A549 (cell line): ENCODE measurements around the gene IQSEC2. TPM values are rescaled to one million over a fixed set of nuclear protein-coding genes. Genes with fewer than 3 reads are reported as not detected.

Experiments
- ATAC-seq, 2 experiments: fragments of 200-7000 bp in 1 of 2; fragments of >200 bp in 1 of 2; cut with Nextera tagmentation in 1 of 2; cut with Tn5 transposase in 1 of 2; 3 replicates each; pipeline versions ENCODE4 v1.8.0 to v1.9.1; 2018 to 2020; ENCODE audit warnings: mild to moderate bottlenecking in 1 of 2, moderate library complexity in 1 of 2
- CTCF ChIA-PET: fragments of 300-600 bp; sonication (Branson Sonifier 250); formaldehyde crosslinking; extraction: SDS; loops from one replicate; lab custom pipeline; 2021; ENCODE audit warnings: antibody characterized with exemption, inconsistent platforms; lab: Yijun Ruan, JAX
- POLR2A ChIA-PET: fragments of 350-600 bp; formaldehyde crosslinking; extraction: SDS; loops from one replicate; lab custom pipeline; 2021; ENCODE audit warnings: antibody characterized with exemption, inconsistent platforms; lab: Yijun Ruan, JAX
- DNase-seq, 2 experiments: peaks; one replicate each; pipeline versions ENCODE4 v3.0.0 to v3.0.0-alpha.2; 2011 to 2016; ENCODE audit warnings: low read depth in 1 of 2, low spot score in 1 of 2
- FAIRE-seq: peaks from 2 replicates; lab custom pipeline; 2011; peaks lifted over from hg19 to GRCh38; lab: Jason Lieb, UNC
- H3K27ac ChIP-seq, 2 experiments: fragments of >200 bp; sonication (Bioruptor Twin); formaldehyde crosslinking; 3 replicates each; pipeline ENCODE4 v1.5.1; 2016 to 2017
- H3K4me1 ChIP-seq: fragments of >200 bp; sonication (Bioruptor Twin); formaldehyde crosslinking; 3 replicates; pipeline ENCODE4 v1.6.1; 2016
- H3K4me2 ChIP-seq: fragments of >200 bp; sonication (Bioruptor Twin); formaldehyde crosslinking; 3 replicates; pipeline ENCODE4 v1.6.1; 2016
- H3K4me3 ChIP-seq: fragments of >200 bp; sonication (Bioruptor Twin); formaldehyde crosslinking; 3 replicates; pipeline ENCODE4 v1.5.1; 2016
- H3K9me3 ChIP-seq: fragments of >200 bp; sonication (Bioruptor Twin); formaldehyde crosslinking; 3 replicates; pipeline ENCODE4 v1.6.1; 2016
- CBX2 ChIP-seq: fragments of 200-600 bp; sonication (generic); IDR thresholded peaks from 2 replicates; pipeline ENCODE4 v1.6.1; 2016; ENCODE audit warnings: low read depth, mild to moderate bottlenecking, borderline replicate concordance
- CHD2 ChIP-seq: fragments of 150-350 bp; IDR thresholded peaks from 2 replicates; pipeline ENCODE4 v1.6.1; 2014; ENCODE audit warnings: low read length; ENCODE audit not compliant: partially characterized antibody
- CHD4 ChIP-seq: fragments of 200-600 bp; sonication (generic); IDR thresholded peaks from 2 replicates; pipeline ENCODE4 v1.6.1; 2016; ENCODE audit warnings: antibody characterized with exemption, mild to moderate bottlenecking, borderline replicate concordance
- CTCF ChIP-seq: fragments of >200 bp; sonication (Bioruptor Twin); formaldehyde crosslinking; IDR thresholded peaks from 3 replicates; pipeline ENCODE4 v1.5.1; 2016
- EHF ChIP-seq: fragments of 250-450 bp; sonication (Bioruptor Pico); IDR thresholded peaks from 2 replicates; pipeline ENCODE4 v1.5.0; 2020; ENCODE audit warnings: mild to moderate bottlenecking
- FOSB ChIP-seq: fragments of 250-450 bp; sonication (Bioruptor Pico); IDR thresholded peaks from 2 replicates; pipeline ENCODE4 v1.5.0; 2020; ENCODE audit warnings: mild to moderate bottlenecking, moderate library complexity
- FOSL2 ChIP-seq, 2 experiments: fragments of 450-650 bp in 1 of 2; fragments of >200 bp in 1 of 2; sonication (Bioruptor Twin) in 1 of 2; formaldehyde crosslinking; IDR thresholded peaks; 2 replicates each; pipeline versions ENCODE4 v1.5.0 to v1.6.1; 2016 to 2020; ENCODE audit warnings: mild to moderate bottlenecking in 1 of 2, moderate library complexity in 1 of 2
- GATA3 ChIP-seq: IDR thresholded peaks from 2 replicates; pipeline ENCODE4 v1.6.1; 2012; ENCODE audit warnings: borderline replicate concordance
- HOXB13 ChIP-seq: fragments of 250-450 bp; sonication (Bioruptor Pico); IDR thresholded peaks from 2 replicates; pipeline ENCODE4 v1.5.0; 2020; ENCODE audit warnings: low read depth, mild to moderate bottlenecking, moderate library complexity
- MYC ChIP-seq: IDR thresholded peaks from 2 replicates; pipeline ENCODE4 v1.6.1; 2012; ENCODE audit warnings: mild to moderate bottlenecking, inconsistent platforms, low read length, improper control_type of control experiment, borderline replicate concordance
- NR3C1 ChIP-seq: fragments of >200 bp; sonication (Bioruptor Twin); formaldehyde crosslinking; IDR thresholded peaks from 3 replicates; pipeline ENCODE4 v1.6.1; 2017
- PBX3 ChIP-seq: IDR thresholded peaks from 2 replicates; pipeline ENCODE4 v1.6.1; 2012
- PHF8 ChIP-seq: fragments of 200-600 bp; sonication (generic); IDR thresholded peaks from 2 replicates; pipeline ENCODE4 v1.6.1; 2016; ENCODE audit warnings: low read depth, mild to moderate bottlenecking, antibody characterized with exemption, moderate library complexity, borderline replicate concordance
- POLR2A ChIP-seq: IDR thresholded peaks from 2 replicates; pipeline ENCODE4 v1.6.1; 2012; ENCODE audit warnings: mild to moderate bottlenecking, low read length
- POLR2AphosphoS2 ChIP-seq: conservative IDR thresholded peaks from 2 replicates; pipeline ENCODE4 v1.6.1; 2012; ENCODE audit warnings: low read length, improper control_type of control experiment, inconsistent platforms
- RAD21 ChIP-seq, 2 experiments: fragments of >200 bp in 1 of 2; sonication (Bioruptor Twin) in 1 of 2; formaldehyde crosslinking in 1 of 2; IDR thresholded peaks in 1 of 2; conservative IDR thresholded peaks in 1 of 2; 2 replicates in 1 of 2; 3 replicates in 1 of 2; pipeline ENCODE4 v1.6.1; 2012 to 2018; ENCODE audit warnings: inconsistent platforms in 1 of 2
- RARB ChIP-seq: fragments of 250-450 bp; sonication (Bioruptor Pico); IDR thresholded peaks from 2 replicates; pipeline ENCODE4 v1.8.0; 2021; ENCODE audit warnings: mild to moderate bottlenecking, moderate library complexity
- RCOR1 ChIP-seq: fragments of 150-350 bp; IDR thresholded peaks from 2 replicates; pipeline ENCODE4 v1.6.1; 2014; ENCODE audit warnings: antibody characterized with exemption, low read length, low read depth
- RFX5 ChIP-seq: fragments of 450-650 bp; IDR thresholded peaks from 2 replicates; pipeline ENCODE4 v1.7.1; 2014; ENCODE audit warnings: antibody characterized with exemption, mild to moderate bottlenecking, moderate library complexity
- SMC3 ChIP-seq: fragments of >200 bp; sonication (Bioruptor Twin); formaldehyde crosslinking; IDR thresholded peaks from 3 replicates; pipeline ENCODE4 v1.6.1; 2018; ENCODE audit warnings: inconsistent platforms
- TFCP2L1 ChIP-seq: fragments of 250-450 bp; sonication (Bioruptor Pico); IDR thresholded peaks from 2 replicates; pipeline ENCODE4 v1.5.0; 2021; ENCODE audit warnings: mild to moderate bottlenecking
- TP53 ChIP-seq: fragments of 250-450 bp; sonication (Bioruptor Pico); IDR thresholded peaks from 2 replicates; pipeline ENCODE4 v1.5.0; 2021; ENCODE audit warnings: mild to moderate bottlenecking, moderate library complexity
- USF2 ChIP-seq: fragments of 450-650 bp; IDR thresholded peaks from 2 replicates; pipeline ENCODE4 v1.6.1; 2014; ENCODE audit warnings: antibody characterized with exemption
- ZFP36 ChIP-seq: fragments of 450-650 bp; IDR thresholded peaks from 2 replicates; pipeline ENCODE4 v1.6.1; 2014; ENCODE audit warnings: borderline replicate concordance; ENCODE audit not compliant: partially characterized antibody
- ZNF302 ChIP-seq: fragments of 250-450 bp; sonication (Bioruptor Pico); IDR thresholded peaks from 2 replicates; pipeline ENCODE4 v1.9.0; 2021; ENCODE audit warnings: inconsistent platforms, mild to moderate bottlenecking, moderate library complexity
- WGBS: methylation state at CpG from one replicate; pipeline ENCODE4 v1.1.6; 2017; ENCODE audit errors: missing lambda C conversion rate; 5-methylcytosine and 5-hydroxymethylcytosine counted together
- polyA plus RNA-seq, 4 experiments: library from polyadenylated mRNA; depleted of rRNA in 3 of 4; stranded (reverse); fragments of >200 nt; fragmentation: RNase III in 1 of 4; extraction: RNeasy Plus Mini Kit Qiagen cat#74134 plus additional on column Dnase treatment in 1 of 4; gene quantifications; 2 replicates in 3 of 4; 3 replicates in 1 of 4; pipeline ENCODE4 v1.2.3, GENCODE V29; 2011 to 2017

Gene IQSEC2
- polyA plus RNA-seq, 2 of the 4 experiments (the other 2 are of a cell fraction), result 28.3 to 37.6 TPM

- no peak overlapping the region for H3K4me2 ChIP-seq
- FAIRE-seq (no peak), DNase-seq (no peak), ATAC-seq (no peak)
- H3K4me3 ChIP-seq, result no peak overlapping the region
- H3K4me1 ChIP-seq, result peaks cover 15% of the 10 kb centered on the region; the same call in 2 of the 3 replicates
- ChIA-PET CTCF (interaction anchor here (0.9 to 5.8 kb wide), 7 partner anchors 11 to 231 kb away, joined by 3 to 26 read pairs (median 4); no protein-coding TSS in a partner anchor), POLR2A (no interaction called here)
- 88% methylated on average over 2 of the region's 2 CpGs for WGBS
- peak overlapping the region in 1 of 2 experiments; percentile 67; a peak in 1 of 6 replicates for H3K27ac ChIP-seq
- H3K9me3 ChIP-seq, result no peaks in the 10 kb centered on the region
- no peak for TF ChIP-seq PHF8
- TF ChIP-seq POLR2A, result no peak
- no peak for TF ChIP-seq ZNF302 (CRISPR knock-in tag)
- TF ChIP-seq FOSB (CRISPR knock-in tag), result no peak
- TF ChIP-seq HOXB13, result no peak
- no peak for TF ChIP-seq RAD21 (conservative IDR thresholded peaks at IDR 0.05 in 1 of 2, IDR thresholded peaks at IDR 0.05 in 1 of 2)
- no peak for TF ChIP-seq RFX5
- no peak for TF ChIP-seq NR3C1
- no peak for TF ChIP-seq POLR2AphosphoS2
- no peak for TF ChIP-seq CTCF
These were observed 30.1 kb downstream of the IQSEC2 start for GRCh38 chrX:53251307-53251706.

- H3K4me2 ChIP-seq, result no peak overlapping the region
- no peak; a peak in 1 of 6 replicates for ATAC-seq
- H3K4me1 ChIP-seq, result peaks cover 15% of the 10 kb centered on the region; the same call in 2 of the 3 replicates
- CTCF ChIA-PET, result interaction anchor here (1.2 to 5.8 kb wide), 7 partner anchors 11 to 185 kb away, joined by 3 to 26 read pairs (median 6); no protein-coding TSS in a partner anchor
- no peak for TF ChIP-seq ZFP36
- no peak for TF ChIP-seq CHD4
- TF ChIP-seq SMC3, result no peak
- no peak for TF ChIP-seq POLR2A
- TF ChIP-seq TP53 (CRISPR knock-in tag), result no peak
- no peak for TF ChIP-seq PBX3
- no peak for TF ChIP-seq GATA3
- no peak for TF ChIP-seq EHF
- no peak for TF ChIP-seq TFCP2L1
- TF ChIP-seq RARB (CRISPR knock-in tag), result no peak
- no peak for TF ChIP-seq RCOR1
- no peak for TF ChIP-seq CBX2
- TF ChIP-seq FOSL2 (IDR thresholded peaks at IDR 0.05), result no peak
- TF ChIP-seq FOSL2 (CRISPR knock-in tag; IDR thresholded peaks at IDR 0.05), result no peak
- no peak for TF ChIP-seq NR3C1
- no peak for TF ChIP-seq USF2
- TF ChIP-seq MYC, result no peak
- TF ChIP-seq CHD2, result no peak
- H3K27ac ChIP-seq, result peak overlapping the region in 1 of 2 experiments; percentile 67; a peak in 2 of 6 replicates
- no CpG with 5 or more reads among the region's 19 CpGs for WGBS
- no peak for FAIRE-seq
- POLR2A ChIA-PET, result no interaction called here
- H3K9me3 ChIP-seq, result no peaks in the 10 kb centered on the region
- no peak overlapping the region for H3K4me3 ChIP-seq
- DNase-seq, result no peak
These were observed 30.8 kb downstream of the IQSEC2 start for GRCh38 chrX:53250556-53250955.
